ENCODE data around the gene ADGRB3. TPM values are rescaled to one million over a fixed set of nuclear protein-coding genes. Genes with fewer than 3 reads are reported as not detected.

Gene ADGRB3
- total and polyA plus RNA-seq, 2 donors (not counting 3 experiments of a cell fraction or from before 2014, with no cell fraction given), result not detected

- dilution Hi-C loops (cut with MboI; ENCODE audit: extremely low pct_ligation_motif_present, low sequenced_read_pairs) (no loop called here), intact Hi-C loops (cut with micrococcal nuclease) (no loop called here)
- H3K9me1 ChIP-seq (replicated peaks; ENCODE audit: control insufficient read depth, extremely low read depth, insufficient read depth, low read length), result no peaks in the 10 kb centered on the region
- no peak overlapping the region for H3K9ac ChIP-seq (replicated peaks; ENCODE audit: extremely low read depth, insufficient read depth, low read length)
- H3K4me3 ChIP-seq (replicated peaks in 1 of 3; ENCODE audit: insufficient read depth in 1 of 3, low read depth in 1 of 3, low read length in 3 of 3), result no peak overlapping the region
- no peak overlapping the region for H2AFZ ChIP-seq (ENCODE audit: low read depth, low read length)
- H3K4me2 ChIP-seq (ENCODE audit: insufficient read depth, low read length), result no peak overlapping the region
- POLR2A ChIA-PET, result no interaction called here
- CTCF ChIA-PET, result no interaction called here
- no peak overlapping the region for H3K27ac ChIP-seq (ENCODE audit: insufficient read depth, low read depth, low read length)
- no TSS peak for BruUV-seq (replicated peaks)
- no peaks in the 10 kb centered on the region for H4K20me1 ChIP-seq (replicated peaks; ENCODE audit: control insufficient read depth, extremely low read depth, insufficient read depth, low read length)
- FAIRE-seq (no peak), DNase-seq (ENCODE audit: low read depth, low spot score) (no peak)
- H3K36me3 ChIP-seq (ENCODE audit: control insufficient read depth in 2 of 2, extremely low read depth in 1 of 2, insufficient read depth in 2 of 2, low read length in 2 of 2), result no peaks in the 10 kb centered on the region
- no peaks in the 10 kb centered on the region for H3K4me1 ChIP-seq (ENCODE audit: control insufficient read depth, extremely low read depth, insufficient read depth, low read length)
- no peaks in the 10 kb centered on the region for H3K27me3 ChIP-seq (ENCODE audit: control insufficient read depth in 2 of 2, insufficient read depth in 2 of 2, low read length in 2 of 2)
- H3K79me2 ChIP-seq (ENCODE audit: control insufficient read depth, insufficient read depth, low read length), result no peaks in the 10 kb centered on the region
- TF ChIP-seq EZH2 (IDR thresholded peaks at IDR 0.05; ENCODE audit: borderline replicate concordance, low read depth, low read length, severe bottlenecking) (no peak), FOS (IDR thresholded peaks at IDR 0.05; ENCODE audit: borderline replicate concordance, insufficient read depth, low read length) (no peak), GATA2 (IDR thresholded peaks at IDR 0.05; ENCODE audit: insufficient read depth, insufficient read length, low read depth, low read length) (no peak), POLR2A (IDR thresholded peaks at IDR 0.05; ENCODE audit: low read depth, low read length) (no peak), CTCF (IDR thresholded peaks at IDR 0.05; ENCODE audit: extremely low read depth in 1 of 2, insufficient read depth in 1 of 2, low read depth in 1 of 2, low read length in 2 of 2) (no peak), MYC (IDR thresholded peaks at IDR 0.05; ENCODE audit: low read depth, low read length) (no peak), POLR2AphosphoS5 (IDR thresholded peaks at IDR 0.05; ENCODE audit: insufficient read depth, low read depth, low read length) (no peak), MAX (IDR thresholded peaks at IDR 0.05; ENCODE audit: insufficient read depth, insufficient read length) (no peak), JUN (IDR thresholded peaks at IDR 0.05; ENCODE audit: borderline replicate concordance, insufficient read depth, insufficient read length, low read depth) (no peak)
- peaks cover 1% of the 10 kb centered on the region for H3K9me3 ChIP-seq (replicated peaks; ENCODE audit: control insufficient read depth, insufficient read depth, low read length)
These were observed 471.4 kb downstream of the ADGRB3 start for GRCh38 chr6:69106511-69106910.
